HG03342 (cell line): ENCODE data around the gene CNKSR3.

Source experiments
- ATAC-seq: cut with Tn5 transposase; IDR thresholded peaks from one replicate; pipeline ENCODE4 v1.9.1; 2021; ENCODE audit warnings: mild to moderate bottlenecking, moderate library complexity; ENCODE audit not compliant: unreplicated experiment

Gene CNKSR3

DNA sequence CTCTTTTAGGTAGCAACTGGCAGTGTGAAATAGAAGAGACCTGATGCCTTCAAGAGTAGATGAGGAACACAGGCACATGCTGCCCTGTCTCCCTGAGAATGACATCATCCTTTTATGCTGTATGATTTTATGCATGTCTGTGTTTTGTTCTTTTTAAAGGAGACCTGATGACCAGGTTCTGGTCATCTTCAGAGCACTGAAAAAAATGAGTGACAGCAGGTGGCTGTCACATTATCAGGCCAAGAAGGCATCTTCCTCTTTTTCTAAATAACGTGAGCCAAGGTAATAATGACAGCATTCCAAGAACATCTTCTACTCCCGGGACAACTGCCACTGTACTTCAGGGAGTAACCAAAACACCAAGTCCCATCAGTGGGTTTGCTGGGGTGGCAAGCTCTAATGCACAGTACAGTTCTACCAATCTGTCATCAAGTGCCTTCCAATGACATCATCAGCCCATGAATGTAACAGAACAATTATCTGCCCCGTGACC, 28.9 kb downstream of the CNKSR3 start:
- no peak for ATAC-seq

DNA sequence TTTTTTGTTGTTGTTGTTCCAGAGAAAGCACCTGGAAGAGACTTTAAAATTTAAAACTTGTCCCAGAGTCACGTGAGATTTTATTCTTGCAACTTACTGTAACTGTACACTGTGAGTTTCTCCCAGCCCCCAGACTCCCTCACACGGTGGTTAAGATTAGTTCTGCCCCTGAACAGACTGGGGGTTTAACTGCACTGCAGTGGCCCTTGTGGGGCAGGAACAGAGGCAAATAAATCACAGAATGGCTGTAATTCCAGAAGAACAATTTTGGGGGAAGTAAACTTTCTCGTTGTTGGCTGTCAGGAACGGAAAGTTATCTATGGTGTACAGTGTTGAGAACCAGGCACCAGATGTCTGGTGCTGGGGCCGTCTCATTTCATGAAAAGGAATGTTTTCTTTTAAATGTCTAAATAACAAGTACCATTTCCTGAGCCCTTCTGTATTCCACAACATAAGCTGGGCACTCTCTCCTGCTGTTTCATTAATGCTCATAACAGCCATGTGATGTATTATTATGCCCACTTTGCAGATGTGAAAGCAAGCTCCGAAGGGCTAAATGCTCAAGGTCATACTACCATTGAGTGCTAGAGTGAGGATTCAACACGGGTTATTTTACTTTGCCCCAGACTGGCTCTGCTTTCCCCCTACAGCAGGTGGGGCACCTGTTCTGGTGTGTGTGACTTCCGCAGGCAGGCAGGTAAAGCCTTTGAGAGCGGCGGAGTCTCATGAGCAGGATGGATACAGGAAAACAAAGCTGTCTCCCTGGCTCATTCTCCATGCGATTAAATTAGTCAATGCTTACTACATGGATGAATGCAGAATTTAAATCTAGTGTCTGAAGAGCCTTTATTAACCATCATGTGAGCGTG, 30.5 kb downstream of the CNKSR3 start:
- ATAC-seq, result no peak

DNA sequence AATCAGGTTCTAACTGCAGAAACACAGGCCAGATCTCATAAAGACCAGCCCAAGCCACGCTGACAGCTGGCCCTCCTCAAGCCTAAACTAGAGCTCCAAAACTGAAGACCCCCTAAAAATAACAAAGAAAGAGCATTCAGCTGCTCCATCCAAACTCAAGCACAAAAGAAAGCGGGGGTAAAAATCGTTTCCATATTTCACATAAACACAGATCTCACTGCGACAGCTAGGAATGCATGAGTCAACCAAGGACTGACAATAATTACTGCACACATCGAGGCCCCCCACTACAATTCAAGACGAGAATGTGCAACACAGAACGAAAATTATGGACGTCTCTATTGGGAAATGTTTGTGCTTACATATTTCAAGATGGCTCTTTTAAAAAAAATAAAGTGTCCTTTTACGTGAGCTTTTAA, 31.1 kb downstream of the CNKSR3 start:
- no peak for ATAC-seq

DNA sequence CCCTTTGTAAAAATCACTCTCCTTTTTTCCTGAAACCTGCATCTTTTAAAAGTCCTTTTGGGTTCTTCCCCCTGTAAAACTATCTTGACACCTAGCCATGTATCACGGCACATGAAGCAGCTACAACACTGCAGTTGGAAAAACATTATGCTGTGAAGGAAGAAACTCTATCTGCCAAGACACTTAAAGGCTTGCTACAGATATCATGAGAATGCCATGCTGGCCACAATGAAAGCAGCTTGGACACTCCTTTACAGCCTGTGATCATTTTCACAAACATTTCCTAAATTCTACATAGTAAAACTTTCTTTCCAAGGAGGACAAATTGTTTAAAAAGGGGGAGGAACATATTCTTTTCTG, 31.8 kb downstream of the CNKSR3 start:
- no peak for ATAC-seq

- ATAC-seq, result peak; percentile 39
Observed at GRCh38 chr6:154478021-154478700, 32.3 kb downstream of the CNKSR3 start.

DNA sequence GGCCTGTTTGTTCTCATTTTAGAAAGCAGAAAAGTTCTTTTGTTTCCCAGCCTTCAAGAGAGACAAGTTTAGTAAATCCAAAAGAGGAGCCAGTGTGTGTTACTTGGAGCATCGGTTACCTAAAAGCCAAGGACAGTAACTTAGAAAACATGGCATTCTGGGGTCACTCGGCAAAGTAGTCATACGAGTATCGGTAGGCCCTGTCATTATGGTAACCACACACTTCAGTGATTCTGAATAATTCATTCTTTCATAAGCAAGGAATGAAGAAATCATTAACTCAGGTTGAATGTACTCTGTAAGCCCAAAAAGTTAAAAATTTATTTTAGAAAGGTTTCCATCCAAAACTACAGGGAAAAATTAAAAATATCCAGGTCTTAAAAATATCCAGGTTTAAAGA, 34.0 kb downstream of the CNKSR3 start:
- no peak for ATAC-seq

DNA sequence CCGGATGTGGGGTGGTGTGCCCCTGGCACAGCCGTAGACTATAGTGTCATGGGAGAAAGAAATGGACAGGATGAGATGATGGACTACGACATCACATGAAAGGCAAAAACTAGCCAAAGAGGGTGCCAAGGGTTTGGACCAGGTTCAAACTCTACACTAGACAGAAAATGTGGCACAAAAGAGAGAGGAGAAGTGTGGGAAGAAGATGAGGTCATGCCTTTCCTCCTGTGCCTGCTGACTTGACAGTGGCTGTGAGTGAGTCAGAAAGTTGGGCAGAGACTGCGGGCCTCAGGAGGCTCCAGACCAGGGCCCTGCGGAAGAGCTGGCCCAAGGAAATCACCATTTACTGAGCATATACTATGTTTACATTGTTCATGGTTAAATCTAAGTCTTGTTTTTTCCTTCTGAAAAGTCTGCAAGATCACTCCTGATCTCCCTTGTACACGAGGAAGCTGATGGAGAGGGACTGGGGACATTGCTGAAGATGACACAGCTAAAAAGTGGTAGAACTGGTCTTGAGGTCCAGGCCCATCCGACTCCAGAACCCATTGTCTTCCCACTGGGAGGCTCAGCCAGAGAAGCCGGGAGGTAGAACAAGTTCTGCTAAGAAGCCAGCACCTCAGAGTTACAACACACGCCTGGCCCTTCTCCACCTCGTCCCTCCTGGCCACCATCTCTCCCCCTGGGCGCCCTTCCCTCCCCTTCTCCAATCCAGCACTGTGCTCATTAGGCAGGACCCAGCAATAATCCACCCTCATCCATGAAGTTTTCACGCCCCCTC, 35.6 kb downstream of the CNKSR3 start:
- no peak for ATAC-seq

GRCh38 chr6:154473324-154473723, 37.2 kb downstream of the CNKSR3 start:
- ATAC-seq, result no peak

- ATAC-seq, result no peak
Observed at GRCh38 chr6:154471609-154472362, 38.7 kb downstream of the CNKSR3 start.

DNA sequence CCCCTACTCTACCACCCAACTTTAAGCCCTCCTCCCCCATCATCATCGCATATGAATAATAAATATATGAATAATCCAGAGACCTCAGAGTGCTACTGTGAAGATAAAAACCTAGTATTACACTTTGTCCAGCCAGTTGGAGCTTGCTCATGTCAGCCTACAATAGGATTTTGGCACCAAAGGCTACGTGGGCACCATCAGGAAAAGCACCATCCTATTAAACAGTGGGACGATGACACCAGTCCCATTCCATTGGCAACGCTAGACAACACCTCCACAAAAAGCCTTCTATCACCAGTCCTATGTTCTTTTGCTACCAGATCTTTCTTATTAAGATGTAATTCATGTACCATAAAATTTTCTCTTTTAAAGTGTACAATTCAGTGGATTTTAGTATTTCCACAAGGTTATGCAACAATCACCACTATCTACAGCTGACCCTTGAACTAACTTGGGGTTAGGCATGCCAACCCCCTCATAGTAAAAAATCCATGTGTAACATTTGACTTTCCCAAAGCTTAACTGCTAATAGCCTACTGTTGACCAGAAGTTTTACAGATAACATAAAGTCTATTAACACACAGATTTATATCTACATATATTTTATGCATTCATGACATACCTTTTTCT, 41.1 kb downstream of the CNKSR3 start:
- no peak for ATAC-seq

DNA sequence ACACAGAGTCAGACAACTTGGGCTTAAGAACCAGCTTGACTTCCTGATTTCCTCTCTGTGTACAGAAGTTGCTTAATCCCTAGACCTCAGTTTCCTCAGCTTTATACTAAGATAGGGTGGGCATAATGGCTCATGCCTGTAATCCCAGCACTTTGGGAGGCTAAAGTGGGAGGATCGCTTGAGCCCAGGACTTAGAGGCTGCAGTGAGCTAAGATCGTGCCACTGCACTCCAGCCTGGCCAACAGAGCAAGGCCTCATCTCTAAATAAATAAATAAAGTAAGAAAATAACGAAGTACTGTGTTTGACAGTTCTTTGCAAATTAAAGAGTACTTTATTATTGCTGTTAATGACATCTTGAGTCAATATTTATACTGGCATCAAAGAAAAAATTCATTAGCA, 41.7 kb downstream of the CNKSR3 start:
- no peak for ATAC-seq

- ATAC-seq, result no peak
Observed at GRCh38 chr6:154466971-154467679, 43.4 kb downstream of the CNKSR3 start.

DNA sequence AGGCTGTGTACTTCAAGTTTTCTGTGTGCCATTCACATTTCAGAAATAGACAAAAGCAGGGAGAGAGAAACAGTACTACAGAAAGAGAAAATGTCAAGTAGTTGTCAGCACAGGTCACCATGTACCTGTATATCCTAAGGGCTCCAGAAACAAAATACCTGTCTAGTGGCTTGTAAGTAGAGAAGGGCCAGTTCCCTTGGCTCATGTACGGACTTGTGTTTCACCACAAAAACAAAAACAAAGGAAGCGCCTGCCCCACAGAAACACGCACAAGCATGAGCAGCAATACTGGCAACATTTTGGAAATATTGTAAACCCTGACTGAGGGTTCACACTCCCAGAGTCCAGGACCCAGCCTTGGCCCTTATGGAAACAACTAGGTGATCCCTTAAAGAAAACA, 44.3 kb downstream of the CNKSR3 start:
- no peak for ATAC-seq

DNA sequence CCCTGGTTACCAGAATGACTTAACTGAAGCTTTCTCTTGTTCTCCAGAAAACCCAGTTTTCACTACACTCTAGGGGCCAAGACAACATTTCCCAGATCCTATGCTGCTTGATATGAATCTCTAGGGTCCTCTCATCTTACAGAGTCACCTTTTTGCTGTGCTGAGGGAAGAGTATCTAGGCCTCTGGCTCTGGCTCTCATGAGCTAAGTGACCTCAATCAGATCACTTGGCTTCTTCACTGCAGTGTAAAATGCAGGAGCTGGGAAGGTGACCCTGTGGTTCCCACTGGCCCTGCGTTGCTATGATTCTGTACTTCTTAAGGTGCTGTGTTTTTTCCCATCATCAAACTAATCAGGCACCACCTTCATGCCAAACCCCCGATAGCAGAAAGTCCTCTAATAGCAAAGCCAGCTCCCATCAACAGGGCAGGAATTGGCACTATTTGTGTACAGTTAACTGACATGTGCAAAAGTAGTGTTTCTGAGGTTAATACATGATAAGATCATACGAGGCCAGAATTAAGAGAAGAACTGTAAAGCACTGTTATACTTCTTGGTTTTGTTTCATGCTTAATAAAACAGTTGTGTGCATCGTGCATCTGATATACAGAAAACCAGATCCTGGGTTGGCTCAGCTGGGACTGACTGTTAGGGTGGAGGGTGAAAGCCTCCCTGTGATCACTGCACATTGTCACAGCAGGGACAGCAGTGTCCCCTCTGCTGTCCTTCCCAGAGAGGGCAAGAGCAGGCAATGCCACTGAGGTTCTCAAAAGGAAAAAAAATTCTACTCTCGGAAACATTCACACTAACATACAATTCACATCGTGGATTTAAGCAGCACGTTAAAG, 46.7 kb downstream of the CNKSR3 start:
- ATAC-seq, result no peak

DNA sequence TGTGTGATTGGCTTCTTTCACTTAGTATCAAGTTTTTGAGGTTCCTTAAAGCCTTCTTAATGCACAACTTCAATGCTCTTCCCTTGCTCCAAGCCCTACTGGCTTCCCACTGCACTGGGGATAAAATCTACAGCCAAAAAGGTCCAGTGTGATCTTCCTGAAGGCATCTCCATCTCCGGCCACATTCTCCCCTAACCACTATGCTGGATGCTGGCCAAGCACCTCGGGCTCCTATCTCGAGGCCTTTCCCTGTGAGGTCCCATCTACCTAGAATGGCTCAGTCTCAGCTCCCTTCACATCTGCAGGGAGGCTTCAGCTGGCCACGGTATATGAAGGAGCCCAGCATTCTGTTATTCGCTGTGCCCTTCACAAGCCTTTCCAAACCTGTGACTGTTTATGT, 48.1 kb downstream of the CNKSR3 start:
- no peak for ATAC-seq

- ATAC-seq, result no peak
Observed at GRCh38 chr6:154461348-154461747, 49.1 kb downstream of the CNKSR3 start.

GRCh38 chr6:154460306-154461071, 50.0 kb downstream of the CNKSR3 start:
- no peak for ATAC-seq

GRCh38 chr6:154459513-154459912, 51.0 kb downstream of the CNKSR3 start:
- no peak for ATAC-seq
